Measurements from ENCODE around the gene RPL27. TPM values are rescaled to one million over a fixed set of nuclear protein-coding genes. Genes with fewer than 3 reads are reported as not detected.

Gene RPL27
- total and polyA plus RNA-seq, 4 donors, result 188 to 928 (median 442) TPM

- 86% methylated on average over 9 of the region's 9 CpGs for WGBS
- no peak overlapping the region for H3K27ac ChIP-seq (ENCODE audit: low read depth in 1 of 2, low read length in 2 of 2)
- no peak overlapping the region for H3K4me3 ChIP-seq (ENCODE audit: low read depth in 1 of 3, low read length in 3 of 3)
- H3K9ac ChIP-seq (ENCODE audit: low read depth in 1 of 2, low read length in 2 of 2), result no peak overlapping the region
- peaks cover 5 to 26% (median 13%) of the 10 kb centered on the region in 4 donors for H3K4me1 ChIP-seq (ENCODE audit: control insufficient read depth in 4 of 4, insufficient read depth in 4 of 4, low read length in 3 of 4)
- DNase-seq (ENCODE audit: low spot score), result no peak
- no peaks in the 10 kb centered on the region for H3K27me3 ChIP-seq (ENCODE audit: control insufficient read depth in 4 of 4, insufficient read depth in 4 of 4, low read length in 3 of 4)
- TF ChIP-seq, protein P1, sequence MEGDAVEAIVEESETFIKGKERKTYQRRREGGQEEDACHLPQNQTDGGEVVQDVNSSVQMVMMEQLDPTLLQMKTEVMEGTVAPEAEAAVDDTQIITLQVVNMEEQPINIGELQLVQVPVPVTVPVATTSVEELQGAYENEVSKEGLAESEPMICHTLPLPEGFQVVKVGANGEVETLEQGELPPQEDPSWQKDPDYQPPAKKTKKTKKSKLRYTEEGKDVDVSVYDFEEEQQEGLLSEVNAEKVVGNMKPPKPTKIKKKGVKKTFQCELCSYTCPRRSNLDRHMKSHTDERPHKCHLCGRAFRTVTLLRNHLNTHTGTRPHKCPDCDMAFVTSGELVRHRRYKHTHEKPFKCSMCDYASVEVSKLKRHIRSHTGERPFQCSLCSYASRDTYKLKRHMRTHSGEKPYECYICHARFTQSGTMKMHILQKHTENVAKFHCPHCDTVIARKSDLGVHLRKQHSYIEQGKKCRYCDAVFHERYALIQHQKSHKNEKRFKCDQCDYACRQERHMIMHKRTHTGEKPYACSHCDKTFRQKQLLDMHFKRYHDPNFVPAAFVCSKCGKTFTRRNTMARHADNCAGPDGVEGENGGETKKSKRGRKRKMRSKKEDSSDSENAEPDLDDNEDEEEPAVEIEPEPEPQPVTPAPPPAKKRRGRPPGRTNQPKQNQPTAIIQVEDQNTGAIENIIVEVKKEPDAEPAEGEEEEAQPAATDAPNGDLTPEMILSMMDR (IDR thresholded peaks at IDR 0.05; ENCODE audit: low read depth, low read length, missing input control), result no peak
- TF ChIP-seq HNF4G (IDR thresholded peaks at IDR 0.05), result no peak
- TF ChIP-seq FOXA2 (IDR thresholded peaks at IDR 0.05), result no peak
- no peak for TF ChIP-seq RAD21 (IDR thresholded peaks at IDR 0.05)
- no peaks in the 10 kb centered on the region for H3K9me3 ChIP-seq (ENCODE audit: control insufficient read depth in 4 of 4, low read length in 3 of 4)
- H3K36me3 ChIP-seq (ENCODE audit: control insufficient read depth in 4 of 4, insufficient read depth in 3 of 4, low read depth in 1 of 4, low read length in 3 of 4), result no peaks in the 10 kb centered on the region
Measured at GRCh38 chr17:43027091-43028032, 29.1 kb downstream of the RPL27 start.

DNA sequence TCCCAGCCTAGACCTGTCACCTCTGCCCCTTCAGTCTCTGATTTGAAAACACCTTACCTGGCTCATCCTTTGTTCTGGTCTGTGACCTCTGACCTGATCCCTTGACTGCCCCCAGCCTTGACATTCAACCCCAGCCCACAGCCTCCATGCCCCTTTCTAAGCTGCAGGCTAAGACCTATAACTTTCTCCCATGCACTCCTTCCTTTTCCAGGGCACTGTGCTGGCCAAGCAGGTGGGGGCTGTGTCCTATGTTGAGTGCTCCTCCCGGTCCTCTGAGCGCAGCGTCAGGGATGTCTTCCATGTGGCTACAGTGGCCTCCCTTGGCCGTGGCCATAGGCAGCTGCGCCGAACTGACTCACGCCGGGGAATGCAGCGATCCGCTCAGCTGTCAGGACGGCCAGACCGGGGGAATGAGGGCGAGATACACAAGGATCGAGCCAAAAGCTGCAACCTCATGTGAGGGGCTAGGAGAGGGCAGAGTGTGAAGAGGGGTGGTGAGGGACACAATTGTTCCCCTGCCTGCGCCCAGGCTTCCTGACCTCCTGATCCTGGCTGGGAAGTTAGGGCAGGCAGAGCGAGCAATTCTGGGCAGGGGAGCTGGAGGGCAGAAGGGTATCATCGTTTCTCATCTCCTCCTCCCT, 30.1 kb downstream of the RPL27 start:
- TF ChIP-seq YY1 (IDR thresholded peaks at IDR 0.05) (no peak), HNF4G (IDR thresholded peaks at IDR 0.05) (no peak), ATF3 (IDR thresholded peaks at IDR 0.05) (no peak), RAD21 (IDR thresholded peaks at IDR 0.05) (no peak), NR2F2 (IDR thresholded peaks at IDR 0.05) (no peak), RXRA (IDR thresholded peaks at IDR 0.05) (no peak), SP1 (IDR thresholded peaks at IDR 0.05) (no peak), JUND (IDR thresholded peaks at IDR 0.05) (no peak), TAF1 (conservative IDR thresholded peaks at IDR 0.05) (no peak), MAX (IDR thresholded peaks at IDR 0.05) (no peak), FOXA1 (IDR thresholded peaks at IDR 0.05) (no peak)
- TF ChIP-seq, protein P2, sequence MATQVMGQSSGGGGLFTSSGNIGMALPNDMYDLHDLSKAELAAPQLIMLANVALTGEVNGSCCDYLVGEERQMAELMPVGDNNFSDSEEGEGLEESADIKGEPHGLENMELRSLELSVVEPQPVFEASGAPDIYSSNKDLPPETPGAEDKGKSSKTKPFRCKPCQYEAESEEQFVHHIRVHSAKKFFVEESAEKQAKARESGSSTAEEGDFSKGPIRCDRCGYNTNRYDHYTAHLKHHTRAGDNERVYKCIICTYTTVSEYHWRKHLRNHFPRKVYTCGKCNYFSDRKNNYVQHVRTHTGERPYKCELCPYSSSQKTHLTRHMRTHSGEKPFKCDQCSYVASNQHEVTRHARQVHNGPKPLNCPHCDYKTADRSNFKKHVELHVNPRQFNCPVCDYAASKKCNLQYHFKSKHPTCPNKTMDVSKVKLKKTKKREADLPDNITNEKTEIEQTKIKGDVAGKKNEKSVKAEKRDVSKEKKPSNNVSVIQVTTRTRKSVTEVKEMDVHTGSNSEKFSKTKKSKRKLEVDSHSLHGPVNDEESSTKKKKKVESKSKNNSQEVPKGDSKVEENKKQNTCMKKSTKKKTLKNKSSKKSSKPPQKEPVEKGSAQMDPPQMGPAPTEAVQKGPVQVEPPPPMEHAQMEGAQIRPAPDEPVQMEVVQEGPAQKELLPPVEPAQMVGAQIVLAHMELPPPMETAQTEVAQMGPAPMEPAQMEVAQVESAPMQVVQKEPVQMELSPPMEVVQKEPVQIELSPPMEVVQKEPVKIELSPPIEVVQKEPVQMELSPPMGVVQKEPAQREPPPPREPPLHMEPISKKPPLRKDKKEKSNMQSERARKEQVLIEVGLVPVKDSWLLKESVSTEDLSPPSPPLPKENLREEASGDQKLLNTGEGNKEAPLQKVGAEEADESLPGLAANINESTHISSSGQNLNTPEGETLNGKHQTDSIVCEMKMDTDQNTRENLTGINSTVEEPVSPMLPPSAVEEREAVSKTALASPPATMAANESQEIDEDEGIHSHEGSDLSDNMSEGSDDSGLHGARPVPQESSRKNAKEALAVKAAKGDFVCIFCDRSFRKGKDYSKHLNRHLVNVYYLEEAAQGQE (IDR thresholded peaks at IDR 0.05), result no peak
- TF ChIP-seq, protein P1 (IDR thresholded peaks at IDR 0.05; ENCODE audit: low read depth, low read length, missing input control), result no peak
- no peak overlapping the region for H3K9ac ChIP-seq (ENCODE audit: low read depth in 1 of 2, low read length in 2 of 2)
- WGBS, result 92% methylated on average over 17 of the region's 17 CpGs

More for the DNA sequence above, 30.1 kb downstream of the RPL27 start:
- H3K27me3 ChIP-seq (ENCODE audit: control insufficient read depth in 4 of 4, insufficient read depth in 4 of 4, low read length in 3 of 4), result no peaks in the 10 kb centered on the region
- no peaks in the 10 kb centered on the region for H3K36me3 ChIP-seq (ENCODE audit: control insufficient read depth in 4 of 4, insufficient read depth in 3 of 4, low read depth in 1 of 4, low read length in 3 of 4)
- no peak for DNase-seq (ENCODE audit: low spot score)
- H3K4me1 ChIP-seq (ENCODE audit: control insufficient read depth in 4 of 4, insufficient read depth in 4 of 4, low read length in 3 of 4), result peaks cover 4 to 26% (median 12%) of the 10 kb centered on the region in 4 donors
- no peak overlapping the region for H3K27ac ChIP-seq (ENCODE audit: low read depth in 1 of 2, low read length in 2 of 2)
- no peaks in the 10 kb centered on the region for H3K9me3 ChIP-seq (ENCODE audit: control insufficient read depth in 4 of 4, low read length in 3 of 4)
- H3K4me3 ChIP-seq (ENCODE audit: low read depth in 1 of 3, low read length in 3 of 3), result no peak overlapping the region
